Measurements from ENCODE around the gene TMEM115. TPM values are rescaled to one million over a fixed set of nuclear protein-coding genes. Genes with fewer than 3 reads are reported as not detected.

TMEM115 gene
- total RNA-seq, 1 experiment from 2014 or later: 24.1 TPM

- no peak for DNase-seq
- Histone ChIP-seq H3K36me3 (peaks cover 14% of the 10 kb centered on the region), H3K4me3 (peak overlapping the region; percentile 83), H3K9me3 (no peaks in the 10 kb centered on the region), H3K27me3 (no peaks in the 10 kb centered on the region)
These were observed 32.2 kb downstream of the TMEM115 start for GRCh38 chr3:50327129-50327528.

GRCh38 chr3:50326182-50326541 is 33.2 kb downstream of the TMEM115 start:
- Histone ChIP-seq H3K9me3 (no peaks in the 10 kb centered on the region), H3K4me3 (no peak overlapping the region), H3K36me3 (peaks cover 8% of the 10 kb centered on the region), H3K27me3 (no peaks in the 10 kb centered on the region)
- no peak for DNase-seq

- H3K4me3 ChIP-seq: no peak overlapping the region
- no peak for DNase-seq
- no peaks in the 10 kb centered on the region for H3K27me3 ChIP-seq
- H3K9me3 ChIP-seq: no peaks in the 10 kb centered on the region
- peaks cover 3% of the 10 kb centered on the region for H3K36me3 ChIP-seq
These were observed 33.7 kb downstream of the TMEM115 start for GRCh38 chr3:50325497-50326181.

GRCh38 chr3:50325113-50325480 is 34.2 kb downstream of the TMEM115 start:
- no peak overlapping the region for H3K4me3 ChIP-seq
- H3K27me3 ChIP-seq: no peaks in the 10 kb centered on the region
- no peak for DNase-seq
- no peaks in the 10 kb centered on the region; the same call in none of the 2 replicates for H3K36me3 ChIP-seq
- H3K9me3 ChIP-seq: no peaks in the 10 kb centered on the region

GRCh38 chr3:50324351-50325112 is 34.8 kb downstream of the TMEM115 start:
- no peaks in the 10 kb centered on the region for H3K27me3 ChIP-seq

GRCh38 chr3:50323614-50324199 is 35.6 kb downstream of the TMEM115 start:
- no peak for DNase-seq
- Histone ChIP-seq H3K27me3 (no peaks in the 10 kb centered on the region), H3K4me3 (no peak overlapping the region), H3K36me3 (no peaks in the 10 kb centered on the region; the same call in 1 of the 2 replicates), H3K9me3 (no peaks in the 10 kb centered on the region)

More at GRCh38 chr3:50324351-50325112, 34.8 kb downstream of the TMEM115 start:
- Histone ChIP-seq H3K9me3 (no peaks in the 10 kb centered on the region), H3K4me3 (no peak overlapping the region), H3K36me3 (no peaks in the 10 kb centered on the region; the same call in 1 of the 2 replicates)
- DNase-seq: peak; percentile 69

GRCh38 chr3:50323092-50323600 is 36.2 kb downstream of the TMEM115 start:
- Histone ChIP-seq H3K36me3 (no peaks in the 10 kb centered on the region; the same call in none of the 2 replicates), H3K4me3 (no peak overlapping the region), H3K27me3 (no peaks in the 10 kb centered on the region), H3K9me3 (no peaks in the 10 kb centered on the region)
- DNase-seq: no peak

GRCh38 chr3:50322386-50323091 is 36.8 kb downstream of the TMEM115 start, which contains the start of gene HYAL2:
TSS of gene HYAL2 (minus strand) at chr3:50322745. CDS start at chr3:50320489, 2,256 bp downstream.
- no peaks in the 10 kb centered on the region for H3K27me3 ChIP-seq
- DNase-seq: no peak
- no peaks in the 10 kb centered on the region; the same call in none of the 2 replicates for H3K36me3 ChIP-seq
- H3K4me3 ChIP-seq: peak within 1 kb of the TSS; percentile 69
- H3K9me3 ChIP-seq: no peaks in the 10 kb centered on the region

GRCh38 chr3:50322115-50322385 is 37.3 kb downstream of the TMEM115 start:
- DNase-seq: no peak
- Histone ChIP-seq H3K36me3 (no peaks in the 10 kb centered on the region; the same call in none of the 2 replicates), H3K9me3 (no peaks in the 10 kb centered on the region)

GRCh38 chr3:50321336-50322114 is 37.8 kb downstream of the TMEM115 start:
- Histone ChIP-seq H3K36me3 (no peaks in the 10 kb centered on the region; the same call in none of the 2 replicates), H3K9me3 (no peaks in the 10 kb centered on the region), H3K27me3 (no peaks in the 10 kb centered on the region), H3K4me3 (peak overlapping the region; percentile 69)
- peak; percentile 85 for DNase-seq

More at GRCh38 chr3:50322115-50322385, 37.3 kb downstream of the TMEM115 start:
- H3K27me3 ChIP-seq: no peaks in the 10 kb centered on the region
- peak overlapping the region; percentile 69 for H3K4me3 ChIP-seq

GRCh38 chr3:50320853-50321335 is 38.4 kb downstream of the TMEM115 start:
- H3K27me3 ChIP-seq: no peaks in the 10 kb centered on the region

GRCh38 chr3:50319894-50320625 is 39.3 kb downstream of the TMEM115 start:
- DNase-seq: no peak
- no peaks in the 10 kb centered on the region for H3K27me3 ChIP-seq
- H3K36me3 ChIP-seq: no peaks in the 10 kb centered on the region; the same call in none of the 2 replicates
- peak overlapping the region; percentile 69 for H3K4me3 ChIP-seq
- H3K9me3 ChIP-seq: no peaks in the 10 kb centered on the region

More at GRCh38 chr3:50320853-50321335, 38.4 kb downstream of the TMEM115 start:
- peak; percentile 64 for DNase-seq
- peak overlapping the region; percentile 69 for H3K4me3 ChIP-seq
- H3K36me3 ChIP-seq: no peaks in the 10 kb centered on the region; the same call in none of the 2 replicates
- H3K9me3 ChIP-seq: no peaks in the 10 kb centered on the region

- no peak for DNase-seq
- Histone ChIP-seq H3K4me3 (no peak overlapping the region), H3K9me3 (no peaks in the 10 kb centered on the region), H3K27me3 (no peaks in the 10 kb centered on the region), H3K36me3 (no peaks in the 10 kb centered on the region; the same call in none of the 2 replicates)
These were observed 40.0 kb downstream of the TMEM115 start for GRCh38 chr3:50319181-50319893.

- no peak overlapping the region for H3K4me3 ChIP-seq
- DNase-seq: no peak
These were observed 40.7 kb downstream of the TMEM115 start for GRCh38 chr3:50318615-50319014.

More at GRCh38 chr3:50318615-50319014, 40.7 kb downstream of the TMEM115 start:
- Histone ChIP-seq H3K36me3 (no peaks in the 10 kb centered on the region; the same call in none of the 2 replicates), H3K9me3 (no peaks in the 10 kb centered on the region), H3K27me3 (no peaks in the 10 kb centered on the region)

All from MG63 (cell line).